Frontal cortex (tissue), 4 donors: Measurements from ENCODE around the gene ETV3. TPM values are rescaled to one million over a fixed set of nuclear protein-coding genes. Genes with fewer than 3 reads are reported as not detected.
"Not testable (repeated sequence)": the region's sequence is repeated elsewhere in the genome, so short reads cannot be mapped to it uniquely, and the experiment has no call there.

ENCODE experiments used
- DNase-seq, 2 donors: peaks; one replicate each; pipeline ENCODE4 v3.0.0; 2012; ENCODE audit warnings: low spot score in 2 of 2
- FAIRE-seq: peaks from 2 replicates; lab custom pipeline; 2012; peaks lifted over from hg19 to GRCh38; lab: Jason Lieb, UNC
- total RNA-seq: library from RNA; depleted of rRNA; stranded (reverse); fragments of >200 nt; gene quantifications from one replicate; pipeline ENCODE4 v1.2.3, GENCODE V29; 2014
- donor health status: control.
- donor health status: control.
- donor health status: control.

ETV3 gene
- total RNA-seq, 1 donor from 2014 or later, result 14.3 TPM

- DNase-seq, FAIRE-seq: not testable (repeated sequence)
Measured at GRCh38 chr1:157098987-157099632, 39.1 kb downstream of the ETV3 start.

GRCh38 chr1:157098519-157098918, 39.7 kb downstream of the ETV3 start:
- no peak for FAIRE-seq
- DNase-seq, result no peak

- no peak for FAIRE-seq
- no peak for DNase-seq
Measured at GRCh38 chr1:157097692-157098091, 40.5 kb downstream of the ETV3 start.

GRCh38 chr1:157096881-157097280, 41.3 kb downstream of the ETV3 start:
- FAIRE-seq, result no peak
- no peak for DNase-seq

- DNase-seq (no peak), FAIRE-seq (no peak)
Measured at GRCh38 chr1:157095551-157095950, 42.6 kb downstream of the ETV3 start.

- FAIRE-seq (no peak), DNase-seq (no peak)
Measured at GRCh38 chr1:157095091-157095490, 43.1 kb downstream of the ETV3 start.

GRCh38 chr1:157092831-157093230, 45.4 kb downstream of the ETV3 start:
- peak in 1 of 2 donors; percentile 56 for DNase-seq
- no peak for FAIRE-seq

GRCh38 chr1:157091668-157092273, 46.4 kb downstream of the ETV3 start:
- DNase-seq, result no peak
- FAIRE-seq, result no peak

GRCh38 chr1:157091186-157091585, 47.0 kb downstream of the ETV3 start:
- DNase-seq (no peak), FAIRE-seq (no peak)

GRCh38 chr1:157090771-157091170, 47.4 kb downstream of the ETV3 start:
- no peak for FAIRE-seq
- DNase-seq, result no peak

GRCh38 chr1:157090196-157090647, 48.0 kb downstream of the ETV3 start:
- DNase-seq, result peak; percentile 63 to 84
- FAIRE-seq, result no peak

GRCh38 chr1:157089789-157090188, 48.4 kb downstream of the ETV3 start:
- DNase-seq (no peak), FAIRE-seq (no peak)

GRCh38 chr1:157088607-157089006, 49.6 kb downstream of the ETV3 start:
- FAIRE-seq (no peak), DNase-seq (no peak)

- no peak for DNase-seq
- FAIRE-seq, result no peak
Measured at GRCh38 chr1:157087030-157087429, 51.2 kb downstream of the ETV3 start.

GRCh38 chr1:157086299-157086698, 51.9 kb downstream of the ETV3 start:
- FAIRE-seq (no peak), DNase-seq (no peak)

- FAIRE-seq (no peak), DNase-seq (no peak)
Measured at GRCh38 chr1:157085421-157085820, 52.8 kb downstream of the ETV3 start.

- DNase-seq (no peak), FAIRE-seq (no peak)
Measured at GRCh38 chr1:157084720-157085119, 53.5 kb downstream of the ETV3 start.

GRCh38 chr1:157081707-157082106, 56.5 kb downstream of the ETV3 start:
- DNase-seq (no peak), FAIRE-seq (no peak)

- DNase-seq, result no peak
- FAIRE-seq, result no peak
Measured at GRCh38 chr1:157080714-157081113, 57.5 kb downstream of the ETV3 start.

GRCh38 chr1:157077394-157077793, 60.8 kb downstream of the ETV3 start:
- no peak for FAIRE-seq
- no peak for DNase-seq

GRCh38 chr1:157073944-157074685, 64.1 kb downstream of the ETV3 start:
- no peak for DNase-seq
- no peak for FAIRE-seq
